ENCODE data around the gene YTHDC2.

DNA sequence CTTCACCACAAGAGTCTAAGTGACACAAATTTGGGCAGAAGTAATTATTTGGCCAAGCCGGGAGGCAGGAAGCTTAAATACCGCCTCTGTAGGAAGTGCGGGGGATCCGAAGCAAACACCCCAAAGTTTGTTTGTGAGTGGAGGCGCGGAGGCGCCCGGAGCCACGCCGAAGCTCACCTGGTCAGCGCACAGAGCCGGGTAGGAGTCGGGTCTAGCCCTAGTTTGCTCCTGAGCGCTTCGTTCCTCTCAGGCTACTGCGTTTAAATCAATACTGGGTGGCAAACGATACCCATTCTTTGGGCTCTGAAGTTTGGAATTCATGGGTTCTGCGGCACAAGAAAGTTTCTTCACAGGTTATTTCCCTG, 26.1 kb upstream of the YTHDC2 start:
- TF ChIP-seq, protein P1, sequence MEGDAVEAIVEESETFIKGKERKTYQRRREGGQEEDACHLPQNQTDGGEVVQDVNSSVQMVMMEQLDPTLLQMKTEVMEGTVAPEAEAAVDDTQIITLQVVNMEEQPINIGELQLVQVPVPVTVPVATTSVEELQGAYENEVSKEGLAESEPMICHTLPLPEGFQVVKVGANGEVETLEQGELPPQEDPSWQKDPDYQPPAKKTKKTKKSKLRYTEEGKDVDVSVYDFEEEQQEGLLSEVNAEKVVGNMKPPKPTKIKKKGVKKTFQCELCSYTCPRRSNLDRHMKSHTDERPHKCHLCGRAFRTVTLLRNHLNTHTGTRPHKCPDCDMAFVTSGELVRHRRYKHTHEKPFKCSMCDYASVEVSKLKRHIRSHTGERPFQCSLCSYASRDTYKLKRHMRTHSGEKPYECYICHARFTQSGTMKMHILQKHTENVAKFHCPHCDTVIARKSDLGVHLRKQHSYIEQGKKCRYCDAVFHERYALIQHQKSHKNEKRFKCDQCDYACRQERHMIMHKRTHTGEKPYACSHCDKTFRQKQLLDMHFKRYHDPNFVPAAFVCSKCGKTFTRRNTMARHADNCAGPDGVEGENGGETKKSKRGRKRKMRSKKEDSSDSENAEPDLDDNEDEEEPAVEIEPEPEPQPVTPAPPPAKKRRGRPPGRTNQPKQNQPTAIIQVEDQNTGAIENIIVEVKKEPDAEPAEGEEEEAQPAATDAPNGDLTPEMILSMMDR (IDR thresholded peaks at IDR 0.05; ENCODE audit: insufficient read depth, low read length), result no peak
- TF ChIP-seq SPI1 (IDR thresholded peaks at IDR 0.05; ENCODE audit: borderline replicate concordance, low read depth) (no peak), POLR2AphosphoS5 (IDR thresholded peaks at IDR 0.05; ENCODE audit: low read depth) (no peak), GABPA (IDR thresholded peaks at IDR 0.05; ENCODE audit: low read depth) (no peak)
- TF ChIP-seq, protein P2, sequence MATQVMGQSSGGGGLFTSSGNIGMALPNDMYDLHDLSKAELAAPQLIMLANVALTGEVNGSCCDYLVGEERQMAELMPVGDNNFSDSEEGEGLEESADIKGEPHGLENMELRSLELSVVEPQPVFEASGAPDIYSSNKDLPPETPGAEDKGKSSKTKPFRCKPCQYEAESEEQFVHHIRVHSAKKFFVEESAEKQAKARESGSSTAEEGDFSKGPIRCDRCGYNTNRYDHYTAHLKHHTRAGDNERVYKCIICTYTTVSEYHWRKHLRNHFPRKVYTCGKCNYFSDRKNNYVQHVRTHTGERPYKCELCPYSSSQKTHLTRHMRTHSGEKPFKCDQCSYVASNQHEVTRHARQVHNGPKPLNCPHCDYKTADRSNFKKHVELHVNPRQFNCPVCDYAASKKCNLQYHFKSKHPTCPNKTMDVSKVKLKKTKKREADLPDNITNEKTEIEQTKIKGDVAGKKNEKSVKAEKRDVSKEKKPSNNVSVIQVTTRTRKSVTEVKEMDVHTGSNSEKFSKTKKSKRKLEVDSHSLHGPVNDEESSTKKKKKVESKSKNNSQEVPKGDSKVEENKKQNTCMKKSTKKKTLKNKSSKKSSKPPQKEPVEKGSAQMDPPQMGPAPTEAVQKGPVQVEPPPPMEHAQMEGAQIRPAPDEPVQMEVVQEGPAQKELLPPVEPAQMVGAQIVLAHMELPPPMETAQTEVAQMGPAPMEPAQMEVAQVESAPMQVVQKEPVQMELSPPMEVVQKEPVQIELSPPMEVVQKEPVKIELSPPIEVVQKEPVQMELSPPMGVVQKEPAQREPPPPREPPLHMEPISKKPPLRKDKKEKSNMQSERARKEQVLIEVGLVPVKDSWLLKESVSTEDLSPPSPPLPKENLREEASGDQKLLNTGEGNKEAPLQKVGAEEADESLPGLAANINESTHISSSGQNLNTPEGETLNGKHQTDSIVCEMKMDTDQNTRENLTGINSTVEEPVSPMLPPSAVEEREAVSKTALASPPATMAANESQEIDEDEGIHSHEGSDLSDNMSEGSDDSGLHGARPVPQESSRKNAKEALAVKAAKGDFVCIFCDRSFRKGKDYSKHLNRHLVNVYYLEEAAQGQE (IDR thresholded peaks at IDR 0.05; ENCODE audit: insufficient replicate concordance, low read depth), result no peak
